OCI-LY7 (cell line): ENCODE data around the gene IFT80. TPM values are rescaled to one million over a fixed set of nuclear protein-coding genes. Genes with fewer than 3 reads are reported as not detected.

Experiments
- BruUV-seq: library from RNA; stranded (reverse); fragments of 400-500 nt; replicated peaks from 2 replicates; lab custom pipeline; 2021; lab: Mats Ljungman, UMichigan
- CTCF ChIA-PET: fragments of 300-600 bp; sonication (Branson Sonifier 250); formaldehyde crosslinking; loops from one replicate; lab custom pipeline; 2022; ENCODE audit warnings: antibody characterized with exemption; ENCODE audit not compliant: unreplicated experiment; lab: Charles Lee
- POLR2A ChIA-PET: fragments of 300-600 bp; sonication (Branson Sonifier 250); formaldehyde crosslinking; loops from one replicate; lab custom pipeline; 2022; ENCODE audit warnings: antibody characterized with exemption; lab: Charles Lee
- DNase-seq: peaks from one replicate; pipeline ENCODE4 v3.0.0-alpha.2; 2015; ENCODE audit warnings: low spot score
- H2AFZ ChIP-seq: fragments of 200-600 bp; sonication (generic), shearing (Covaris generic); 2 replicates; pipeline ENCODE4 v1.6.1; 2014; ENCODE audit warnings: mild to moderate bottlenecking, antibody characterized with exemption, low read length, moderate library complexity
- H3K27ac ChIP-seq: fragments of 200-600 bp; sonication (generic); 2 replicates; pipeline ENCODE4 v1.5.1; 2014; ENCODE audit warnings: mixed run types, low read depth, mild to moderate bottlenecking, moderate library complexity, low read length, inconsistent platforms; ENCODE audit not compliant: poor library complexity, severe bottlenecking
- H3K36me3 ChIP-seq: fragments of 200-600 bp; sonication (generic); 2 replicates; pipeline ENCODE4 v1.6.1; 2014; ENCODE audit warnings: mild to moderate bottlenecking, antibody characterized with exemption, low read length, moderate library complexity, mixed read lengths; ENCODE audit not compliant: insufficient read depth
- H3K4me1 ChIP-seq: fragments of 200-600 bp; sonication (generic); 2 replicates; pipeline ENCODE4 v1.5.1; 2014; ENCODE audit warnings: mild to moderate bottlenecking, low read length; ENCODE audit not compliant: insufficient read depth, poor library complexity, severe bottlenecking
- H3K4me2 ChIP-seq: fragments of 200-600 bp; sonication (generic); 2 replicates; pipeline ENCODE4 v1.6.1; 2014; ENCODE audit warnings: mild to moderate bottlenecking, low read length
- H3K4me3 ChIP-seq: fragments of 200-600 bp; sonication (generic); 2 replicates; pipeline ENCODE4 v1.5.1; 2014; ENCODE audit warnings: mild to moderate bottlenecking, low read depth, low read length; ENCODE audit not compliant: poor library complexity, severe bottlenecking
- H3K79me2 ChIP-seq: fragments of 200-600 bp; sonication (generic); 2 replicates; pipeline ENCODE4 v1.6.1; 2016; ENCODE audit warnings: low read depth, mild to moderate bottlenecking, low read length, moderate library complexity, mixed read lengths; ENCODE audit not compliant: insufficient read depth
- H3K9me2 ChIP-seq: fragments of 200-600 bp; sonication (generic); 2 replicates; pipeline ENCODE4 v1.6.1; 2016; ENCODE audit warnings: mild to moderate bottlenecking, low read length, mixed read lengths; ENCODE audit not compliant: insufficient read depth
- H3K9me3 ChIP-seq: fragments of 200-600 bp; sonication (generic); 2 replicates; pipeline ENCODE4 v1.6.1; 2014; ENCODE audit warnings: mild to moderate bottlenecking, mixed run types, low read length, mixed read lengths
- H4K20me1 ChIP-seq: fragments of 200-600 bp; sonication (generic); 2 replicates; pipeline ENCODE4 v1.6.1; 2014; ENCODE audit warnings: mild to moderate bottlenecking, antibody characterized with exemption, low read length, moderate library complexity, mixed read lengths; ENCODE audit not compliant: insufficient read depth
- EZH2phosphoT487 ChIP-seq: fragments of 200-600 bp; sonication (generic); IDR thresholded peaks from 2 replicates; pipeline ENCODE4 v1.6.1; 2018; ENCODE audit warnings: low read depth, borderline replicate concordance, mild to moderate bottlenecking, mixed run types, antibody characterized with exemption, low read length, moderate library complexity, mixed read lengths
- intact Hi-C: fragments of 100-400 bp; cut with micrococcal nuclease; formaldehyde crosslinking; loops from one replicate; pipeline ENCODE4 v1.10.0; 2022; ENCODE audit not compliant: unreplicated experiment
- total RNA-seq, 2 experiments: library from RNA; depleted of rRNA in 1 of 2; stranded (reverse); fragments of >200 nt in 1 of 2; shearing (Covaris generic) in 1 of 2; gene quantifications; 2 replicates each; pipeline ENCODE4 v1.2.3, GENCODE V29; 2014 to 2022
- TF ChIP-seq, protein P1 (sequence below): fragments of 200-600 bp; sonication (generic); conservative IDR thresholded peaks from 2 replicates; pipeline ENCODE4 v1.5.1; 2014; ENCODE audit warnings: mild to moderate bottlenecking, antibody characterized with exemption, low read length, moderate library complexity, mixed read lengths

IFT80 gene
- total RNA-seq, 2 experiments from 2014 or later = 33.5 to 49.5 TPM

DNA sequence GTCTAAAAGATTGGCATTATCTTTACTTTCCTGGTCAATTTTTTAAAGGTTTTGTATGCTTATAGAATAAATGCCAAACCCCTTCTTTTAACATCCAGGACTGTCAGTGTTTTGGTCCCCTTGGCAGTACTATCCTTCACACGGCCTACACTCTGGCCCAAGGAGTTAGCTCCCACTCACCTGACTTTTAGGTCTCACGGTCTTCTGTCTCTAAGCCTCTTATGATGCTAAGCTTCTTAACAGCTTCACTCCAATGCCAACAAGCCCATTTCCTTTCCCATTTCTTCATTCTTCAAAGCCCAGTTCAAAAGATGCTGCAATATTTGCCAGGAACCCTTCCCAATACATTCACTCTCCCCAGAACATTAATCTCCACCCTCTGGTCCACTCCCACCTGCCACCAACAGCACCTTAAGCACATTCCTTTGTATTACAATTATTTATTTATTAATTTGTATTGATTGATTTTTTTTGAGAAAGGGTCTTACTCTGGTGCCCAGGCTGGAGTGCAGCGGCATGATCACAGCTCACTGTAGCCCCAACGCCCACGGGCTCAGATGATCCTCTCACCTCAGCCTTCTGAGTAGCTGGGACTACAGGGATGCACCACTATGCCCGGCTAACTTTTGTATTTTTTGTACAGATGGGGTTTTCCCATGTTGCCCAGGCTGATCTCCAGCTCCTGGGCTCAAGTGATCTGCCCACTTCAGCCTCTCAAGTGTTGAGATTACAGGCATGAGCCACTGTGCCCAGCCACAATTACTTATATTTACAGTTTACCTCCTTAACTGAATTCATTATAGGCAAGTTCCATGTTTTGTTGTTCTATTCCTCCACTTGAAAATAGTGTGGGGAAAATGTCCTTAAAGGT lies 27.8 kb downstream of the IFT80 start:
- ChIA-PET CTCF (no interaction called here), POLR2A (interaction anchor here (0.7 kb wide), 1 partner anchor 24 kb away, joined by 3 read pairs; no protein-coding TSS in a partner anchor)
- H3K4me3 ChIP-seq = no peak overlapping the region
- no peak for TF ChIP-seq EZH2phosphoT487
- TF ChIP-seq, protein P1, sequence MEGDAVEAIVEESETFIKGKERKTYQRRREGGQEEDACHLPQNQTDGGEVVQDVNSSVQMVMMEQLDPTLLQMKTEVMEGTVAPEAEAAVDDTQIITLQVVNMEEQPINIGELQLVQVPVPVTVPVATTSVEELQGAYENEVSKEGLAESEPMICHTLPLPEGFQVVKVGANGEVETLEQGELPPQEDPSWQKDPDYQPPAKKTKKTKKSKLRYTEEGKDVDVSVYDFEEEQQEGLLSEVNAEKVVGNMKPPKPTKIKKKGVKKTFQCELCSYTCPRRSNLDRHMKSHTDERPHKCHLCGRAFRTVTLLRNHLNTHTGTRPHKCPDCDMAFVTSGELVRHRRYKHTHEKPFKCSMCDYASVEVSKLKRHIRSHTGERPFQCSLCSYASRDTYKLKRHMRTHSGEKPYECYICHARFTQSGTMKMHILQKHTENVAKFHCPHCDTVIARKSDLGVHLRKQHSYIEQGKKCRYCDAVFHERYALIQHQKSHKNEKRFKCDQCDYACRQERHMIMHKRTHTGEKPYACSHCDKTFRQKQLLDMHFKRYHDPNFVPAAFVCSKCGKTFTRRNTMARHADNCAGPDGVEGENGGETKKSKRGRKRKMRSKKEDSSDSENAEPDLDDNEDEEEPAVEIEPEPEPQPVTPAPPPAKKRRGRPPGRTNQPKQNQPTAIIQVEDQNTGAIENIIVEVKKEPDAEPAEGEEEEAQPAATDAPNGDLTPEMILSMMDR = no peak
- no peaks in the 10 kb centered on the region for H4K20me1 ChIP-seq
- intact Hi-C loops = no loop called here
- H3K79me2 ChIP-seq = no peaks in the 10 kb centered on the region
- no peak overlapping the region for H3K27ac ChIP-seq
- DNase-seq = no peak
- peaks cover 14% of the 10 kb centered on the region for H3K4me1 ChIP-seq
- no peaks in the 10 kb centered on the region for H3K9me3 ChIP-seq
- H3K9me2 ChIP-seq = no peaks in the 10 kb centered on the region
- H3K4me2 ChIP-seq = no peak overlapping the region
- peaks cover 38% of the 10 kb centered on the region for H3K36me3 ChIP-seq
- BruUV-seq = no TSS peak
- H2AFZ ChIP-seq = no peak overlapping the region

DNA sequence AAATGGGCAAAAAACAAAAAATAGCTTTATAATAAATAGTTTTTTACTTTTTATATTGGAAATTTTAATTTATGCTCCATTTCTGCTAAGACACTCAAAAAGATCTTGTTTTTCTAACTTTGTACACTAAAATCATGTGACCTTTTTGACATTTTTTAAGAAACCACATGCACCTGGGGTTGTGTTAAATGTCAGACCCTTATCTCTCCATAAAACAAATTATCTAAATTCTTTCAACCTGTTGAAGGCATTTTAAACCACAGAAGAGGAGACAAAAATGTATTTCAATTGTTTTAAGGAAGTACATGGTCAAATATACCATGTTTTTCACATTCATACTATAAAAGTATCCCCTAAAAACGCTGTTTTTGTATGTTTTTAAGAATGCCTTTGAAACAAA lies 29.2 kb downstream of the IFT80 start:
- ChIA-PET CTCF (no interaction called here), POLR2A (interaction anchor here (0.6 to 2.0 kb wide), 8 partner anchors 11 to 485 kb away, joined by 3 to 7 read pairs (median 3); no protein-coding TSS in a partner anchor)
- H3K36me3 ChIP-seq = peaks cover 37% of the 10 kb centered on the region
- BruUV-seq = no TSS peak
- no peak overlapping the region for H3K4me3 ChIP-seq
- H2AFZ ChIP-seq = no peak overlapping the region
- no peaks in the 10 kb centered on the region for H3K79me2 ChIP-seq
- peaks cover 14% of the 10 kb centered on the region for H3K4me1 ChIP-seq
- intact Hi-C loops = no loop called here
- H3K27ac ChIP-seq = no peak overlapping the region
- no peak for TF ChIP-seq EZH2phosphoT487
- TF ChIP-seq, protein P1 = no peak
- H3K9me3 ChIP-seq = no peaks in the 10 kb centered on the region
- H3K9me2 ChIP-seq = no peaks in the 10 kb centered on the region
- DNase-seq = no peak
- H4K20me1 ChIP-seq = no peaks in the 10 kb centered on the region
- H3K4me2 ChIP-seq = peak overlapping the region; percentile 4; the same call in 1 of the 2 replicates

DNA sequence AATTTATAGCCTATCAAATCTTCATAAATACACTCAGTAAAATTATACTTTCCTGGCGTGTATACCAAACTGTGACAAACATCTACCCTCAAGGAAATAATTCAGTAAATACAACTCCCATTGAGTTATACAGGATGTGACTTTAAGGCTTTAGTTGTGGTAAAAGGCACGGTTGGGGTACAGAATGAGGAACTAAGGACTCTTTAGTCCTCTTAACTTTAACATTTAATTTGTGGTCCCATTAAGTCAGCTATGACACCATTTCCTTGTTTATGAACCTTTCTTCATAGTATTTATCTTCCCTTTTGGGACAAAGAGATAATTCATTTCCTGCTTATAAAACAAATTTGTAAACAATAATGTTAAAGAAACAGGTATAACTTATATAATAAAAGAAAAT lies 30.2 kb downstream of the IFT80 start:
- H3K79me2 ChIP-seq = no peaks in the 10 kb centered on the region
- H4K20me1 ChIP-seq = no peaks in the 10 kb centered on the region
- no peak overlapping the region for H3K4me3 ChIP-seq
- no peaks in the 10 kb centered on the region for H3K9me2 ChIP-seq
- intact Hi-C loops = no loop called here
- POLR2A ChIA-PET = interaction anchor here (0.6 to 2.0 kb wide), 6 partner anchors 9 to 31 kb away, joined by 3 to 7 read pairs (median 4); no protein-coding TSS in a partner anchor
- H3K27ac ChIP-seq = no peak overlapping the region
- H3K4me1 ChIP-seq = peaks cover 14% of the 10 kb centered on the region
- H3K4me2 ChIP-seq = no peak overlapping the region; the same call in 1 of the 2 replicates
- peaks cover 28% of the 10 kb centered on the region for H3K36me3 ChIP-seq
- peak; percentile 48 for DNase-seq
- BruUV-seq = no TSS peak
- TF ChIP-seq, protein P1 = no peak
- no peak for TF ChIP-seq EZH2phosphoT487
- no peak overlapping the region for H2AFZ ChIP-seq
- H3K9me3 ChIP-seq = no peaks in the 10 kb centered on the region
- CTCF ChIA-PET = no interaction called here
